HFFc6 (cell line): Measurements from ENCODE around the gene VPS9D1. TPM values are rescaled to one million over a fixed set of nuclear protein-coding genes. Genes with fewer than 3 reads are reported as not detected.

ENCODE experiments used
- DNase-seq: peaks from one replicate; pipeline ENCODE4 v3.0.0-alpha.2; 2018
- H3K27ac Mint-ChIP-seq: 2 replicates; pipeline ENCODE4 v1.8.0; 2020; ENCODE audit warnings: mild to moderate bottlenecking, mixed read lengths
- H3K27me3 Mint-ChIP-seq: 2 replicates; pipeline ENCODE4 v1.8.0; 2021; ENCODE audit warnings: mild to moderate bottlenecking, moderate library complexity, mixed read lengths; ENCODE audit not compliant: insufficient read depth
- H3K36me3 Mint-ChIP-seq: 2 replicates; pipeline ENCODE4 v1.8.0; 2021; ENCODE audit warnings: low read depth, mixed read lengths
- H3K4me1 Mint-ChIP-seq: 2 replicates; pipeline ENCODE4 v1.8.0; 2020; ENCODE audit warnings: low read depth, mixed read lengths
- H3K4me3 Mint-ChIP-seq: 2 replicates; pipeline ENCODE4 v1.8.0; 2020; ENCODE audit warnings: mild to moderate bottlenecking, moderate library complexity, mixed read lengths
- H3K9me3 Mint-ChIP-seq: 2 replicates; pipeline ENCODE4 v1.8.0; 2020; ENCODE audit warnings: mild to moderate bottlenecking, mixed read lengths
- total RNA-seq, 6 experiments: library from RNA; stranded (reverse); fragmentation: NEBNext Ultra II Directional; extraction: Animal tissue kit (Norgen Biotek cat#: 25700); gene quantifications; 2 replicates in 1 of 6; 3 replicates in 5 of 6; pipeline ENCODE4 v1.2.3, GENCODE V29; 2021
- TF ChIP-seq, protein P1 (sequence below): fragments of 200-600 bp; sonication (generic); IDR thresholded peaks from 2 replicates; pipeline ENCODE4 v1.5.0; 2021; ENCODE audit warnings: antibody characterized with exemption, mild to moderate bottlenecking

VPS9D1 gene
- total RNA-seq, 6 experiments from 2014 or later, result 12.7 to 19.3 (median 16.1) TPM

DNA sequence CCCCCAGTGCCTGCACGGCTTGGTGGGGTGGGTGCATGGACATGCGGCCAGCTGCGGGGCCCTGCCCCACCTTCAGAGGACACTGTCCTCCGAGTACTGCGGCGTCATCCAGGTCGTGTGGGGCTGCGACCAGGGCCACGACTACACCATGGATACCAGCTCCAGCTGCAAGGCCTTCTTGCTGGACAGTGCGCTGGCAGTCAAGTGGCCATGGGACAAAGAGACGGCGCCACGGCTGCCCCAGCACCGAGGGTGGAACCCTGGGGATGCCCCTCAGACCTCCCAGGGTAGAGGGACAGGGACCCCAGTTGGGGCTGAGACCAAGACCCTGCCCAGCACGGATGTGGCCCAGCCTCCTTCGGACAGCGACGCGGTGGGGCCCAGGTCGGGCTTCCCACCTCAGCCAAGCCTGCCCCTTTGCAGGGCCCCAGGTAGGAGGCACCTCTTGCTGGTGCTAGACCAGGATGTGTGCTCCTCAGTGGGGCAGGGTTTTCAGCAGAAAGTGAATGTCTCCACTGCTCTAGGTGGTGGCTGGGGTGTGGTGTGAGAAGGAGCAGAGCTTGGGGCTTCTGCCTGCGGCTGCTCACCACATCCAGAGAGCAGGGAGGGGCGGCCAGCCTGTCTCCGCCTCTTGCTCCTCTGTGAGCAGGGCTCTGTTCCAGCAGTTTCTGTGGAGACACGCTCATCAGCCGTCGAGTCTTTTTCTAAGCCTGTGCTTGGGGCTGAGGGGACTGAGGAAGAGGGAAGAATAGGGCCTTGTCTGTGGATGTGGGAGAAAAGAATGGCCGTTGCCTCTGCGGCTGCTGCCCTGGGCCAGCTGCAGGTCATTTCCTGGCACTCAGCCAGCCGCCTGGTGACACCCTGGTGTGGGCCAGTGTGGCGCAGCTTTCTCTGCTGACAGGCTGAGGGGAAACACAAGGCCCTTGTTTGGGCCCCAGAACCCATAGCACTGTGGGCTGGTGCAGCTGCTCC is 2.9 kb upstream of the VPS9D1 start:
- no peaks in the 10 kb centered on the region for H3K9me3 Mint-ChIP-seq
- TF ChIP-seq, protein P1, sequence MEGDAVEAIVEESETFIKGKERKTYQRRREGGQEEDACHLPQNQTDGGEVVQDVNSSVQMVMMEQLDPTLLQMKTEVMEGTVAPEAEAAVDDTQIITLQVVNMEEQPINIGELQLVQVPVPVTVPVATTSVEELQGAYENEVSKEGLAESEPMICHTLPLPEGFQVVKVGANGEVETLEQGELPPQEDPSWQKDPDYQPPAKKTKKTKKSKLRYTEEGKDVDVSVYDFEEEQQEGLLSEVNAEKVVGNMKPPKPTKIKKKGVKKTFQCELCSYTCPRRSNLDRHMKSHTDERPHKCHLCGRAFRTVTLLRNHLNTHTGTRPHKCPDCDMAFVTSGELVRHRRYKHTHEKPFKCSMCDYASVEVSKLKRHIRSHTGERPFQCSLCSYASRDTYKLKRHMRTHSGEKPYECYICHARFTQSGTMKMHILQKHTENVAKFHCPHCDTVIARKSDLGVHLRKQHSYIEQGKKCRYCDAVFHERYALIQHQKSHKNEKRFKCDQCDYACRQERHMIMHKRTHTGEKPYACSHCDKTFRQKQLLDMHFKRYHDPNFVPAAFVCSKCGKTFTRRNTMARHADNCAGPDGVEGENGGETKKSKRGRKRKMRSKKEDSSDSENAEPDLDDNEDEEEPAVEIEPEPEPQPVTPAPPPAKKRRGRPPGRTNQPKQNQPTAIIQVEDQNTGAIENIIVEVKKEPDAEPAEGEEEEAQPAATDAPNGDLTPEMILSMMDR, result no peak
- peak overlapping the region; percentile 83 for H3K4me3 Mint-ChIP-seq
- H3K27me3 Mint-ChIP-seq, result peaks cover 1% of the 10 kb centered on the region
- DNase-seq, result no peak
- no peak overlapping the region for H3K27ac Mint-ChIP-seq
- peaks cover 25% of the 10 kb centered on the region for H3K4me1 Mint-ChIP-seq
- peaks cover 5% of the 10 kb centered on the region for H3K36me3 Mint-ChIP-seq

DNA sequence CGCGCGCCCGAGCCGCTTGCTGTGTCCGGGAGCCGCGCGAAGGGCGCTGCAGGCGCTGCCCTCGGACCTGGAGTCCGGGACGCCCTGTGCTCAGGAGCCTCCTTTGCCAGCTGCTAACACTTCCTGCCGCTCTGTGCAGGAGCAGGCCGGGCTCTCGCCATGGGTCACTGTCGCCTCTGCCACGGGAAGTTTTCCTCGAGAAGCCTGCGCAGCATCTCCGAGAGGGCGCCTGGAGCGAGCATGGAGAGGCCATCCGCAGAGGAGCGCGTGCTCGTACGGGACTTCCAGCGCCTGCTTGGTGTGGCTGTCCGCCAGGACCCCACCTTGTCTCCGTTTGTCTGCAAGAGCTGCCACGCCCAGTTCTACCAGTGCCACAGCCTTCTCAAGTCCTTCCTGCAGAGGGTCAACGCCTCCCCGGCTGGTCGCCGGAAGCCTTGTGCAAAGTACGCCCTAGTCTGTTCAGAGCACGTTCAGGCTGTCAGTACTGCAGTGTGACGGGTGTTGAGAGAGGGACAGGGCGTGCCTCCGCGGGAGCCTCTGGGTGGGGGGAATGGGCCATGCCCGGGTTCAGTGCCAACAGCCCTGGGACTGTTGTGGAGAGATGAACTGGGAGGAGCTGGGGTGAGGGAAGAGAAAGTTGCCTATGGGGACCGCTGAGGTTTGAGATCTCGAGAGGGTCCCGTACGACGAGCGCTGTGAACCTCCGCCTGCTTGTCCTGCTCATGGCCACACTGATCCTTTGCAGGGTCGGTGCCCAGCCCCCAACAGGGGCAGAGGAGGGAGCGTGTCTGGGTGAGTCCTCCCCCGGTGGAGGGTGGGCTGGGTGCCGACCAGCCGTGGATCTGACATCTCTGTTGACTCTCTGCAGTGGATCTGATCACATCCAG is 1.9 kb upstream of the VPS9D1 start:
- Mint-ChIP-seq H3K27me3 (peaks cover 1% of the 10 kb centered on the region), H3K9me3 (no peaks in the 10 kb centered on the region), H3K36me3 (peaks cover 5% of the 10 kb centered on the region), H3K4me1 (peaks cover 33% of the 10 kb centered on the region), H3K27ac (peak overlapping the region; percentile 45; the same call in 1 of the 2 replicates), H3K4me3 (peak overlapping the region; percentile 83)
- no peak for DNase-seq
- TF ChIP-seq, protein P1, result no peak

DNA sequence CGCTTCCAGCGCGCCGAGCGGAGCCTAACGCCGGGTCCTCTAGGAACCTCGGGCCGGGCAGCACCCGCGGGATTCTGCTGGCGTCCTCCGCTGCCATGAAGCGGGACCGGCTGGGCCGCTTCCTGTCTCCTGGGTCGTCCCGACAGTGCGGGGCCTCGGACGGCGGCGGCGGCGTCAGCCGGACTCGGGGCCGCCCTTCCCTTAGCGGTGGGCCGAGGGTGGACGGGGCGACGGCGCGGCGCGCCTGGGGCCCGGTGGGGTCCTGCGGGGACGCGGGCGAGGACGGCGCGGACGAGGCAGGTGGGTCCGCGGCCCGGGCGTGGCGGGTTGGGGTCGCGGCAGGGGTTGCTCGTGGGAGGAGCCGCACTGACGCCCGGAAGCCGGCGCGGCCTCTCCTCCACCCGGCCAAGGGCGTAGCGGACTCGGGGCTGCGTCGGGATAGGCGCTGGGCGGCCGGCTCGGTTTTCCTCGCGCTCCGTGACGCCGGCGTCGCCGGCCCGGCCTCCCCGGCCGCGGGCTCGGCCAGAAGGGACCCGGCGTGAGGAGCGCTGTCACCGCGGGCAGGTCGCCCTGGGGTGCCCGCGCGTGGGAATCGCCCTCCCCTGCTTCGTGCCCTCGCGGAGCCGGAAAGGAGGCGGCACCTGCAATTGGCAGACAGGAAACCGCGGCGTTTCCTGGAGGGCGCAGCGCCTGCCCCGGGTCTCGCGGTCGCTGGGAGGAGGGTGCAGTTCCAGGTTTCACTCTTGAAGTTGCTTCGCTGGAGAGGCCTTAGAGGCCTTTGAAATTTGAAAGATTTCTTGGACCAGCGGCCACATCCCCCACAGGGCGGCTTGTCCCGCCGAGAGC is 1.1 kb upstream of the VPS9D1 start:
- H3K36me3 Mint-ChIP-seq, result no peaks in the 10 kb centered on the region; the same call in none of the 2 replicates
- peak; percentile 49 for DNase-seq
- H3K9me3 Mint-ChIP-seq, result no peaks in the 10 kb centered on the region
- peak overlapping the region; percentile 83 for H3K4me3 Mint-ChIP-seq
- peaks cover 33% of the 10 kb centered on the region for H3K4me1 Mint-ChIP-seq
- H3K27me3 Mint-ChIP-seq, result peaks cover 1% of the 10 kb centered on the region; the same call in 1 of the 2 replicates
- H3K27ac Mint-ChIP-seq, result peak overlapping the region; percentile 45; the same call in 1 of the 2 replicates
- TF ChIP-seq, protein P1, result no peak

DNA sequence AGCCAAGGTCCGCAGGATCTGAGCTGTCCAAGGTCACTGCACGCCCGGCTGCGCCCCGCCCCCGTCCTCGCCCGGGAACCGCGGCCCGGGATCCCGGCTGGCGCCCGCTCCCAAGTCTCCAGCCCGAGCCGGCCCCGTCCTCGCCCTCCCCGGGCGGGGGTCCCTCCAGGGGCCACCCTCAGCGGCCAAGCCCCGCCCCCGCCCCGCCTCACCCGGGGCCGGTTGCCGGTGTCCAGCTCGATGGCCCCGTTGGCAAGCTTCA is 216 bp downstream of the VPS9D1 start:
- peak overlapping the region; percentile 92 for H3K27ac Mint-ChIP-seq

More for the DNA sequence above, 216 bp downstream of the VPS9D1 start:
- no peaks in the 10 kb centered on the region; the same call in none of the 2 replicates for H3K36me3 Mint-ChIP-seq
- H3K4me1 Mint-ChIP-seq, result peaks cover 33% of the 10 kb centered on the region
- TF ChIP-seq, protein P1, result no peak
- H3K9me3 Mint-ChIP-seq, result no peaks in the 10 kb centered on the region
- H3K27me3 Mint-ChIP-seq, result peaks cover 1% of the 10 kb centered on the region; the same call in 1 of the 2 replicates
- DNase-seq, result no peak
- H3K4me3 Mint-ChIP-seq, result peak overlapping the region; percentile 91
